ENCODE measurements around the gene LRP2.

GRCh38 chr2:169175112-169175511 is 187.2 kb downstream of the LRP2 start:
- TF ChIP-seq CTCF (IDR thresholded peaks at IDR 0.05; ENCODE audit: control extremely low read depth in 1 of 3, insufficient read depth in 1 of 3, low read depth in 1 of 3, low read length in 3 of 3) = no peak
- TF ChIP-seq EP300 (IDR thresholded peaks at IDR 0.05; ENCODE audit: borderline replicate concordance in 1 of 2, low read depth in 2 of 2, low read length in 2 of 2) = no peak
- no peak for TF ChIP-seq JUND (IDR thresholded peaks at IDR 0.05; ENCODE audit: low read length)
- TF ChIP-seq CREB1 (IDR thresholded peaks at IDR 0.05) = no peak
- no peak for TF ChIP-seq CBX8 (IDR thresholded peaks at IDR 0.05; ENCODE audit: borderline replicate concordance, low read depth, low read length)
- no peak for TF ChIP-seq MAFK (IDR thresholded peaks at IDR 0.05; ENCODE audit: low read depth, low read length)
- TF ChIP-seq POLR2AphosphoS5 (IDR thresholded peaks at IDR 0.05; ENCODE audit: low read depth, low read length) = no peak
- no peak for TF ChIP-seq POLR2A (IDR thresholded peaks at IDR 0.05; ENCODE audit: control extremely low read depth in 1 of 2, low read depth in 2 of 2, low read length in 2 of 2)
- no peak for TF ChIP-seq TAF1 (IDR thresholded peaks at IDR 0.05; ENCODE audit: low read depth, low read length)
- TF ChIP-seq PHF8 (conservative IDR thresholded peaks at IDR 0.05; ENCODE audit: low read depth, low read length) = no peak
- TF ChIP-seq RBBP5 (IDR thresholded peaks at IDR 0.05; ENCODE audit: borderline replicate concordance, low read depth, low read length) = no peak

Measured in H1 (cell line).